IMR-90 (cell line): Measurements from ENCODE around the gene LAMA4.

Source experiments
- BHLHE40 ChIP-seq: fragments of 150-350 bp; IDR thresholded peaks from 2 replicates; pipeline ENCODE4 v1.6.1; 2016; ENCODE audit warnings: mild to moderate bottlenecking, low read depth, low read length
- CEBPB ChIP-seq: IDR thresholded peaks from 2 replicates; pipeline ENCODE4 v1.6.1; 2012; ENCODE audit warnings: low read depth, low read length, improper control_type of control experiment
- CTCF ChIP-seq: conservative IDR thresholded peaks from 2 replicates; pipeline ENCODE4 v1.5.1; 2012; ENCODE audit warnings: mild to moderate bottlenecking, low read depth, low read length, improper control_type of control experiment
- ELK1 ChIP-seq: fragments of 150-350 bp; IDR thresholded peaks from 2 replicates; pipeline ENCODE4 v1.6.1; 2016; ENCODE audit warnings: low read depth, mild to moderate bottlenecking, low read length, moderate library complexity, borderline replicate concordance
- FOS ChIP-seq: fragments of 150-350 bp; IDR thresholded peaks from 2 replicates; pipeline ENCODE4 v1.6.1; 2016; ENCODE audit warnings: low read depth, low read length
- MAFK ChIP-seq: IDR thresholded peaks from 2 replicates; pipeline ENCODE4 v1.6.1; 2012; ENCODE audit warnings: low read depth, low read length, improper control_type of control experiment
- MAZ ChIP-seq: IDR thresholded peaks from 2 replicates; pipeline ENCODE4 v1.6.1; 2012; ENCODE audit warnings: low read depth, mild to moderate bottlenecking, low read length, improper control_type of control experiment, moderate library complexity, borderline replicate concordance
- POLR2A ChIP-seq: IDR thresholded peaks from 2 replicates; pipeline ENCODE4 v1.6.1; 2012; ENCODE audit warnings: mild to moderate bottlenecking, low read depth, low read length
- RAD21 ChIP-seq: IDR thresholded peaks from 2 replicates; pipeline ENCODE4 v1.6.1; 2012; ENCODE audit warnings: low read length, improper control_type of control experiment
- RCOR1 ChIP-seq: IDR thresholded peaks from 2 replicates; pipeline ENCODE4 v1.6.1; 2012; ENCODE audit warnings: mild to moderate bottlenecking, low read length, improper control_type of control experiment; ENCODE audit not compliant: insufficient replicate concordance
- RFX5 ChIP-seq: IDR thresholded peaks from 2 replicates; pipeline ENCODE4 v1.8.0; 2012; ENCODE audit warnings: low read depth, mild to moderate bottlenecking, low read length, moderate library complexity
- SMC3 ChIP-seq: fragments of 150-350 bp; IDR thresholded peaks from 2 replicates; pipeline ENCODE4 v1.6.1; 2016; ENCODE audit warnings: low read depth, mild to moderate bottlenecking, antibody characterized with exemption, low read length, moderate library complexity
- USF2 ChIP-seq: fragments of 150-350 bp; IDR thresholded peaks from 2 replicates; pipeline ENCODE4 v1.6.1; 2017; ENCODE audit warnings: mild to moderate bottlenecking, antibody characterized with exemption, low read length, low read depth

- TF ChIP-seq CTCF (no peak), CEBPB (no peak), POLR2A (no peak), FOS (no peak), ELK1 (no peak), RCOR1 (no peak), MAZ (no peak), RFX5 (no peak), USF2 (no peak), SMC3 (no peak), MAFK (no peak), RAD21 (no peak), BHLHE40 (no peak)
Observed at GRCh38 chr6:112283621-112284020, 29.3 kb upstream of the LAMA4 start.
